Measurements from ENCODE around the gene TNN.

- TF ChIP-seq CTCF (conservative IDR thresholded peaks at IDR 0.05; ENCODE audit: low read depth, low read length): no peak
- TF ChIP-seq EZH2 (IDR thresholded peaks at IDR 0.05; ENCODE audit: borderline replicate concordance, low read depth, low read length, poor library complexity, severe bottlenecking): no peak
Observed at GRCh38 chr1:175179837-175180590, 112.4 kb downstream of the TNN start.

Data from A673 (cell line).